ENCODE data around the gene NF2.

Gene NF2

GRCh38 chr22:29621761-29622526 lies 18.5 kb downstream of the NF2 start:
- TF ChIP-seq CTCF (IDR thresholded peaks at IDR 0.05; ENCODE audit: low read depth, low read length), result no peak
- no peak for DNase-seq
- no peaks in the 10 kb centered on the region for H3K27me3 ChIP-seq
- no peaks in the 10 kb centered on the region for H3K9me3 ChIP-seq
- H3K4me1 ChIP-seq, result no peaks in the 10 kb centered on the region
- H3K36me3 ChIP-seq, result no peaks in the 10 kb centered on the region
- no peak overlapping the region for H3K4me3 ChIP-seq (ENCODE audit: low read depth, low read length)

GRCh38 chr22:29623059-29623458 lies 19.6 kb downstream of the NF2 start:
- no peaks in the 10 kb centered on the region for H3K36me3 ChIP-seq
- no peaks in the 10 kb centered on the region for H3K4me1 ChIP-seq
- H3K4me3 ChIP-seq (ENCODE audit: low read depth, low read length), result no peak overlapping the region
- H3K9me3 ChIP-seq, result no peaks in the 10 kb centered on the region
- DNase-seq, result no peak
- H3K27me3 ChIP-seq, result no peaks in the 10 kb centered on the region
- no peak for TF ChIP-seq CTCF (IDR thresholded peaks at IDR 0.05; ENCODE audit: low read depth, low read length)

GRCh38 chr22:29623553-29624169 lies 20.2 kb downstream of the NF2 start:
- Histone ChIP-seq H3K36me3 (no peaks in the 10 kb centered on the region), H3K9me3 (no peaks in the 10 kb centered on the region), H3K4me1 (no peaks in the 10 kb centered on the region; the same call in 1 of the 2 replicates), H3K4me3 (ENCODE audit: low read depth, low read length) (no peak overlapping the region), H3K27me3 (no peaks in the 10 kb centered on the region)
- DNase-seq, result no peak
- TF ChIP-seq CTCF (IDR thresholded peaks at IDR 0.05; ENCODE audit: low read depth, low read length), result no peak

DNA sequence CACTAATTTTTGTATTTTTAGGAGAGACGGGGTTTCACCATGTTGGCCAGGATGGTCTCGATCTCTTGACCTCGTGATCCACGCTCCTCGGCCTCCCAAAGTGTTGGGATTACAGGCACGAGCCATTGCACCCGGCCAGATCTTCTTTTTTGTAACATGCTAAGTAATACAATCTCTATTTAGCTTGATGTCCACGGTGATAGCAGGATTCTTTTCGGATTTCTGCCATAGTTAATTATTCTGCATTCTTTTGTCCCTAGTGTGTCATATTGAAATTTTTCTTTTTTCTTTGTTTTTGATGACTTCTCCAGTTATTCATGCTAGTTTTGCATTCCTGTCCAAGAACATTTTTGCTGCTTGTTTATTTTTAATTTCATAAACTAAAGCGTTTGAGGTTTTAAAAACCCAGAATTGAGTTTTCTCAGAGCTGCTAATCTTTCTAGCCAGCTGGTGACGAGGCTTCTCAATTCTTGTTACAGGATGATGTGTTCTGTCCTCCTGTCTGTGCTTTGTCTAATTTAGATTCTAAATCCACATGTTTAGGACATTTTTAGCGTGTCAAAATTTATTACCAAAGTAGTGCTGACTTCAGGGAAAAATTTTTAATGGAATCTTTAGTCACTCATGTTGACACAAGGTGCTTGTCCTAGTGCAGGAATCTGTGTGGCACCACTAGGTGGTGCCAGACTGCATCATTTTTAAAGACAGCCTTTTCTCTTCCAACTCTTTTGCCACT lies 21.8 kb downstream of the NF2 start:
- peaks cover 5% of the 10 kb centered on the region for H3K4me1 ChIP-seq
- no peaks in the 10 kb centered on the region for H3K27me3 ChIP-seq
- H3K36me3 ChIP-seq, result no peaks in the 10 kb centered on the region
- no peak overlapping the region for H3K4me3 ChIP-seq (ENCODE audit: low read depth, low read length)
- TF ChIP-seq CTCF (IDR thresholded peaks at IDR 0.05; ENCODE audit: low read depth, low read length), result peak; percentile 99
- peak; percentile 43 for DNase-seq
- no peaks in the 10 kb centered on the region for H3K9me3 ChIP-seq

- Histone ChIP-seq H3K27me3 (no peaks in the 10 kb centered on the region), H3K4me1 (peaks cover 5% of the 10 kb centered on the region), H3K36me3 (no peaks in the 10 kb centered on the region), H3K9me3 (no peaks in the 10 kb centered on the region), H3K4me3 (ENCODE audit: low read depth, low read length) (no peak overlapping the region)
- no peak for TF ChIP-seq CTCF (IDR thresholded peaks at IDR 0.05; ENCODE audit: low read depth, low read length)
- DNase-seq, result no peak
These were observed 23.2 kb downstream of the NF2 start for GRCh38 chr22:29626497-29627195.

Measured in BE2C (cell line).